Measurements from ENCODE around the gene ROGDI.
A peak's percentile ranks its signal among the peaks of the same experiment; 100 is the strongest.

Gene ROGDI

DNA sequence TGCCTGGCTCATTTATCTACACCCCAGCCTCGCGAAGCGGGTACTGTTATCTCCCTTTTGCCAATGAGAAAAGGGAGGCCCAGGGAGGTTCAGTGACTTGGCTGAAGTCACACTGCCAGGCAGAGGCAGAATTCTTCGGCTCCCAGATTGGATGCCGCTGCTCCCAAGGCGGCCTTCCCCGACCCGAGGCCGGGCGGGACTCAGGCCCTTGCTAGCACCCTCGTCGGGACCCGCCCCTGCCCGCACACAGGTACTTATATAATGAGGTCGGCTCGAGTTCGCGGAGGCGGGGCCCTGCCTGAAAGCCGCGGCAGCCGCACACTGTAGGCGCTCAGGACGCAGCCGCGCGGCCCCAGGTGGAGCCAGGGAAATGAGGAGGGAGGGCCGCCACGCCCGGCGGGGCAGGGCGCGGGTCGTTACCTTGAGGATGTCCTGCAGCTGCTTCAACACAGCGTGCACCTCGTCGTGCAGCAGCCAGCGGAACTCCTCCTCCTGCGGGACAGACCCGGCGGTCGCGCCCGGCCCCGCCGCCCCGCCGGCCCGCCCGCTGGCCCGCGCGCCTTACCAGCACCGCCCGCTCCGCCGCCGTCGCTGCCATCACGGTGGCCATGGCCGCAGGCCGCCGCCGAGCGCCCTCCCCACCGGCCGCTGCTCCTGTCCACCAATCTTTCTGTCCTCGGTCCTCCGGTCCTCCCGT is at the start of gene ROGDI:
Gene ROGDI (minus strand): TSS at position 672 of the 697 bp plus-strand sequence. CDS start 62 bp downstream, at position 610.
- DNase-seq (ENCODE audit: low read depth): peak; percentile 10

- no peak for DNase-seq (ENCODE audit: low read depth)
Observed at GRCh38 chr16:4850211-4850610, 47.8 kb upstream of the ROGDI start.

DNA sequence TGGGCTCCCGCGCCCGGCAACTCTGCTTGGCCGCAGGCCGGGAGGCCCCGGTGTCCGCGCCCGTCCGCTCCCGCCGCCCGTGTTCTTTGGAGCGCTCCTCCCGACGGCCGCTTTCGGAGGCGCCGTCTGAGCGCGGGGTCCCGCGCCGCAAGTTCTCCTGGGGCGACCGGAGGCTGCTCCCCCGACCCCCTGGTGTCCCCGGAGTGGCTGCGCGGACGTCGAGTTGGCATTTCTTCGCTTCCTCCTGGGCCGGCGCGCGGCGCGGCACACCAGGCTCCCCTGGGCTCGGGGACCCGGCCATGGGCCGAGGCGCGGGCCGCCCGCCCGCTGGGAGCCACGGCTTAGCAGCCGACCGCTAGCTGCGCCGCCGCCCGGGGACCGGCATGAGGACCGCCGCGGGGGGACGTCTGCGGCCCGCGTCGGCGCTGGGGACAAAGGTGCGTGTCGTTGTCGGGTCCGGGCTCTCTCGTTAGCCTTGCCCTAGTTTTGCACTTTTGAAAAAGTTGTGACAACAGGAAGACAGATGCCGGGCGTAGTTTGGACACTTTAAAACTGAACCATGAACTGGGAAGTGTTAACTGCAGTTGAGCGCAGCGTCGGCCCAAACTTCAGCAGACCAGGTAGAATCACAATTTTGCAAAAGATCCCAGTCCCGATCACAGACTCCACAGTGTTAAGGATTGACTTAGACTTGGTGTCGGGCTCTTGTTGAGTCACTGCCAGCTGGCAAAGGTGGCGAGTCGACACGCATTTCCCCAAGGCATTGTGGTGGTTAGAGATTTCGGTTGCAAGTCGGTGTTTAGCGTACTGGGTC is 45.5 kb upstream of the ROGDI start:
- no peak for DNase-seq (ENCODE audit: low read depth)

DNA sequence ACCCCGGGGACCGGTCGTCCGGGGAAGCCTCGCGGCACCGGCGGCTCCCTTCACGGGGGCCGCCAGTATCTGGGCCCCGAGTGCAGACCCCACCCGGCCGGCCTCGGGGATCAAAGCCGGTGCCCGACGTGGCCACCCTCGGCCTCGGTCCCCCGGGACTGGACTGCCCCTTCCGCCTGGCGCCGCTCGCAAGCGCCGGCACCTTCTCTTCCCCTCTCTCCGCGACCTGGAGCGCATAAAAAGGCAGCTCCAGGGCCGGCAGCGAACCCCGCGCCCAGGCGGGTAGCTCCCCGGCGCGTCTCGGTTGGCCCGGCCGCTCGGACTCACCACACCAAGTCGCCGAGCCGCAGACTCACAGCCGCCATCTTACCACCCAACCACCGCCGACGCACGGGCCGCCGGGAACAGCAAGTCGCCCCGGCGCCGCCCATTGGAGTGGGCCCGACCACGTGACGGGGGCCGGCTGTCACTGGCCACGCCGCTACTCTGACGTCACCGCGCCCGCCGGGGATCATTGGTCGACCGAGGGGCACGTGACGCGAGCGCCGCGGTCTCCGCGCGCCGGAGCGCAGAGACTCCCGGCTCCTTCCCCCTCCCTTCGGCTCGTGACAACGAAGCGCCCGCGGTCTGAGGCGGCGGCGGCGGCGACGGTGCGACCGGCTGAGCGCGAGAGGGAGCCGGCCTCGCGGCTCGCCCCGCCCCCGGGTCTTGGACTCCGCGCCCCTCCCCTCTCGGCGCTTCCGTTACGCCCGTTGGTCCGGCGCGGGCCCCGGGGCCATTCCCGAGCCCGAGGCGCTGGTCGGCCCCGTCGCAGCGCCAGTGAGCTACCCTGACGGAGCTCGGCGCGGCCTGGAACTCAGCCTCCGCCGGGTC is 44.7 kb upstream of the ROGDI start, which contains the start of the genes GLYR1 and UBN1:
Gene GLYR1 (minus strand): TSS at position 388 of the 873 bp plus-strand sequence. CDS start 23 bp downstream, at position 365.
Gene UBN1 (plus strand): TSS at position 581 of the 873 bp plus-strand sequence. CDS start 5,437 bp downstream, outside the sequence.
- DNase-seq (ENCODE audit: low read depth): peak; percentile 73

DNA sequence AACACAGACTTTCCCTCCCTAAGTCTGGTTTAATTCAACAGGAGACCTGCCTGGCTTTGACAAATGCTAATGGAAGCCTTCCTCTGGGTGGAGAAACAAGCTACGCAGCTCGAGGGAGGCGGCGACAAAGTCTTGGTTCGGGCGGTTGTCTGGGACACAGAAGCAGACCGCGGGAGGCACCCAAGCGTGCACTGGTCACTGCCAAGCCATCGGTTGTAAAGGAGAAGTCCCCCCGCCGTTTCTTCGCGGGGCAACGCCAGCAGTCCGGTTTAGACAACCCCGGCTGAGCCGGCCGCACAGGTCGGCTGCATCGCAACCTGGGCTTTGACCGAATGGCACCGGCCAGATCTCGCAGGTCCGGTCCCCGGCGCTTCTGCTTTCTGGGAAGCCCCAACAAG is 44.1 kb upstream of the ROGDI start:
- no peak for DNase-seq (ENCODE audit: low read depth)

DNA sequence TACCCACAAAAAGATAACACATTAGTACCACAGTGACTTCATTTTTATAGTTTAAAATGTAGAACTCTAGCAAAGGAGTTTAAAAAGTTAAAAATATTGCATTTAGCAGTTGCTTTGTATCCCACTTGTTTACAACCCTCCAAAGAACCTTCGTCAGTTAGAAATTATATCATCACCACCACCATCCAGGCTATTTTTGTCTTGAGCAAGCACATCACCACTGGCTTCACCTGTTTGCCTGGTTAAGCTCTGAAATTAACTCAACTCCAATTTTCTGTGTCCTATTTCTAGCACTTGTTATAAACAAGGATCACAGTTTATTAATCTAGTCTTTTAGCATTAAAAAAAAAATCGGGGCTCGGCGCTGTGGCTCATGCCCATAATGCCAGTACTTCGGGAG is 38.6 kb upstream of the ROGDI start:
- DNase-seq (ENCODE audit: low read depth): no peak

GRCh38 chr16:4839942-4840341 is 37.5 kb upstream of the ROGDI start:
- DNase-seq (ENCODE audit: low read depth): no peak

- no peak for DNase-seq (ENCODE audit: low read depth)
Observed at GRCh38 chr16:4837733-4838501, 35.5 kb upstream of the ROGDI start.

- DNase-seq (ENCODE audit: low read depth): no peak
Observed at GRCh38 chr16:4836727-4837126, 34.3 kb upstream of the ROGDI start.

DNA sequence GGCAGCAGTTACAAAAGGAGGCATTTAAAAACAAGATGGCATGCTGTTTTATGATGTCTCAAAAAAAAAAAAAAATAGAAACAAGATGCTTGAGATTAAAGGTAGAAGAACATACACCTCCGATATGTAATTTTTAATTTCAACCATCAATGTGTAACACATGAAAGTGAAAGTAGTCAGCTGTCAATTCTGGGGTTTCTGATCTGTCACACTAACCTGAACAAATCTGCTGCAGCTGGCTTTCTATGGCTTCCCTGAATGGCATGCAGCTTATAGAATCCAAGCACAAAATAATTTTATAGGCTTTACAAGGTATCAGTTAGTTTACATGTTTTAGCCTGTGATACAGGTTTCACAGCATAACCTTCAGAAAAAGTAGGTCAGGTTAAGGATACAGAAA is 31.2 kb upstream of the ROGDI start:
- DNase-seq (ENCODE audit: low read depth): no peak

- no peak for DNase-seq (ENCODE audit: low read depth)
Observed at GRCh38 chr16:4832698-4833343, 30.4 kb upstream of the ROGDI start.

DNA sequence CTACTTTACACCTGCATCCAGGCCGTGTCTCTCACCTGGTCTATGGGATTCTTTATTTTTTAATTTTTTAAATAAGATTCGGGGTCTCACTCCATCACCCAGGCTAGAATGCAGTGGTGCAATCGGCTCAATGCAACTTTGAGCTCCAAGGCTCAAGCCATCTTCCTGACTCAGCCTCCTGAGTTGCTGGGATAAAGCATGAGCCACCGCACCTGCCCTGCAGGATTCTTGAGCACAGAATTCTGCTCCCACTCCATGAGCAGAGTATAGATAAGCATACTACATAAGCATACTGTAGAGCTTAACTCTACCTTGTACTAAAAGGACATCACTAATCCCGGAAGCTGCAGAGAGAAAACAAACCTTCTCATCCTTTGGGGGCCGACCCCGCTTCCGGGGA is 29.2 kb upstream of the ROGDI start:
- DNase-seq (ENCODE audit: low read depth): no peak

- DNase-seq (ENCODE audit: low read depth): no peak
Observed at GRCh38 chr16:4830408-4830807, 28.0 kb upstream of the ROGDI start.

- DNase-seq (ENCODE audit: low read depth): no peak
Observed at GRCh38 chr16:4828567-4829321, 26.3 kb upstream of the ROGDI start.

- no peak for DNase-seq (ENCODE audit: low read depth)
Observed at GRCh38 chr16:4826980-4827379, 24.5 kb upstream of the ROGDI start.

- DNase-seq (ENCODE audit: low read depth): no peak
Observed at GRCh38 chr16:4826526-4826925, 24.1 kb upstream of the ROGDI start.

DNA sequence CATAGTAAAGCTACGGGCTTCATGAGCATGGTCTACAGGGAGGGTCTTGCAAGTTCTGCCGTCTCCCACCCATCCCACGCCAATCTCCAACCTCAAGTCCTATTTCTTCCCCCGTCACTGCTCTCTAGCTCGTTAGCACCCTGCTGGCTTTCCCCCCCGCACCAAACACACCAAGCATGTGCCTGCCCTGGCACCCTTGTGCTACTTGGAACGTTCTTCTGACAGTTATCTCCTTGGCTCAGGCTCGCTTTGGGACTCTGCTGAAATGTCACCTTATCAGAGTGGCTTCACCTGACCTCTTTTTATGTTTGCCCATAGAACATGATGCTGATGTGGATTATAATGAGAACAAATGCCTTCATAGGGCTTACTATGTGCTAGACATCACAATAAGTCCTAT is 22.8 kb upstream of the ROGDI start:
- DNase-seq (ENCODE audit: low read depth): no peak

DNA sequence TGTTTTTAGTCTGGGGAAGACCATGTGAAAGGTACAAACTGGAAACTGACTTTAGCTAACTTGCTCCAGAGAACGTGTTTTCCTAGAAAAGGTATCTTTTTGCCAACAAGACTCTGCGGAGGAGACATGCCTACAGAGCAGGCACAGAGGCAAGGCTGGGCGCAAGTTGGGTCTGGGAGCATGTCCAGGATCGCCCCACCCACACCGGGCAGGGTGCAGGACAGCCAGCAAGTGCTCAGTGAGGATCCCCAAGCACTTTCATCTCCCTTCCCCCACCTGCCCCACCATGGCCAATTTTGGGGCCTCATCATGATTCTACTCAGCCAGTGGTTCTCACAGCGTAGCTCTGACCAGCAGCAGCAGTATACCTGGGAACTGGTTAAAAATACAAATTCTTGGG is 18.2 kb upstream of the ROGDI start:
- no peak for DNase-seq (ENCODE audit: low read depth)

DNA sequence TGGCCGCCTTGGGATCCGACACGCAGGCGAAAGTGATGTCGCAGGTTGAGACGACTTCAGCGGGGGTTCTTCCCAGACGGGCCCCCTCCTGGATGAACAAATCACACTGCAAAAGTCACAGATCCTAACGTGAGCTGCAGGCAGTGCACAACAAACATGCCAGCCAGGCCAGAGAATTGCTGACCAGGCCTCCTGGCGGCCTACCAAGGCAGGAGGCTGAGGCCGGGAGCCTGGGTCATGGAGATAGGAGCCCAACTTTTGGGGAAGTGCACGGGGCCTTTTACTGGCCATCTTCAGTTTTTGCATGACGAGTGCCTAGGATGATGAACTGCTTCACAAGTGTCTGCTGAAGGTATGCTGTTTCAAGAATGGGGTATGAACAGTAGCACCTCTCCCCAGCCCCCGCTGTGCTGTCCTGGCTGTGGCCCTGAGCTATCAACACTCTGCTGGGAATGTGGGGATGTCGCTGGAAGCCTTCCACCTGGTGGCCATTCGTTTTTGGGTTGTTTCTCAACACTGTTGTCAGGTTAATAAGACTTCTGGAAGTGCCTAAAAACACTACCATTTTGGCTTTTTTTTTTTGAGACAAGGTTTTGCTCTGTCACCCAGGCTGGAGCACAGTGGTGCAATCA is 12.2 kb upstream of the ROGDI start:
- DNase-seq (ENCODE audit: low read depth): no peak

DNA sequence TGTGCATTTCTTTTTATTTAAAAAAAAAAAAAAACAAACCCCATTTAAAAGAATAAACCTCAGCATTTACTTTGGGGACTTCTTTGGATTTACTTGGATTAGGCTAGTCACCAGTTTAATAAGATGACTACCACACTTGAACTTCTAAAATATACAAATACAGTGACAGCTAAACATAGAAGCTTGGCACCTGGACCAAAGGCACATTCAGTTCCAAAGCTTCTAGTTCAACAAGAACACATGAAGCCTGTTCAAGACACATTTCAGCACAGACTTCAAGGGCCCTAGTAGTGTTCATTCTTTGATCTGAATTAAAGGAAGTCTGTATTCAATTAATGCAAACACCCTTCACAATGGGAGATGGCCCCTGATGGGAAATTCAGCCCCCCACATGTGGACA is 11.6 kb upstream of the ROGDI start:
- DNase-seq (ENCODE audit: low read depth): no peak

All from HS-5 (cell line).